GM12801 (cell line): ENCODE data around the gene ZBTB17.

ENCODE experiments used
- TF ChIP-seq, protein P1 (sequence below): IDR thresholded peaks from one replicate; pipeline ENCODE4 v1.5.1; 2011; ENCODE audit warnings: control low read depth; ENCODE audit not compliant: insufficient read length; ENCODE audit errors: extremely low read depth

ZBTB17 gene

DNA sequence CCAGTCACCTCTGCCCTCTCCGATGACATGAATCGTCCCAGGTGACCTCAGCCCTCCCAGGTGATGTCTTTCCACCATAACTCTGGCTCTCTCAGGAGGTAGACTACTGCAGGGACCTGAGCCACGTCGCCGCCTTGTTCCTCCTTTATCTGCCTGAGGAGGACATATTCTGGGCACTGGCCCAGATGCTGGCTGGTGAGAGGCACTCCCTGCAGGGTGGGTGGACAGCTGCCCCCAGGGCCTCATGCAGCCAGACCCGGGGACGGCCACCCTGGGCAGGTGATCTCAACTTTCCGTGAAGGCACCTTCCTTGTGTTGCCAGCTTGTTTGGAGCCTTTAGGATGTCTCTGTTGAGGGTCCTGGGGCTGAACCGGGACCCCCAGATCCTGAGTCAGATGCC is 13.9 kb upstream of the ZBTB17 start:
- TF ChIP-seq, protein P1, sequence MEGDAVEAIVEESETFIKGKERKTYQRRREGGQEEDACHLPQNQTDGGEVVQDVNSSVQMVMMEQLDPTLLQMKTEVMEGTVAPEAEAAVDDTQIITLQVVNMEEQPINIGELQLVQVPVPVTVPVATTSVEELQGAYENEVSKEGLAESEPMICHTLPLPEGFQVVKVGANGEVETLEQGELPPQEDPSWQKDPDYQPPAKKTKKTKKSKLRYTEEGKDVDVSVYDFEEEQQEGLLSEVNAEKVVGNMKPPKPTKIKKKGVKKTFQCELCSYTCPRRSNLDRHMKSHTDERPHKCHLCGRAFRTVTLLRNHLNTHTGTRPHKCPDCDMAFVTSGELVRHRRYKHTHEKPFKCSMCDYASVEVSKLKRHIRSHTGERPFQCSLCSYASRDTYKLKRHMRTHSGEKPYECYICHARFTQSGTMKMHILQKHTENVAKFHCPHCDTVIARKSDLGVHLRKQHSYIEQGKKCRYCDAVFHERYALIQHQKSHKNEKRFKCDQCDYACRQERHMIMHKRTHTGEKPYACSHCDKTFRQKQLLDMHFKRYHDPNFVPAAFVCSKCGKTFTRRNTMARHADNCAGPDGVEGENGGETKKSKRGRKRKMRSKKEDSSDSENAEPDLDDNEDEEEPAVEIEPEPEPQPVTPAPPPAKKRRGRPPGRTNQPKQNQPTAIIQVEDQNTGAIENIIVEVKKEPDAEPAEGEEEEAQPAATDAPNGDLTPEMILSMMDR = no peak

DNA sequence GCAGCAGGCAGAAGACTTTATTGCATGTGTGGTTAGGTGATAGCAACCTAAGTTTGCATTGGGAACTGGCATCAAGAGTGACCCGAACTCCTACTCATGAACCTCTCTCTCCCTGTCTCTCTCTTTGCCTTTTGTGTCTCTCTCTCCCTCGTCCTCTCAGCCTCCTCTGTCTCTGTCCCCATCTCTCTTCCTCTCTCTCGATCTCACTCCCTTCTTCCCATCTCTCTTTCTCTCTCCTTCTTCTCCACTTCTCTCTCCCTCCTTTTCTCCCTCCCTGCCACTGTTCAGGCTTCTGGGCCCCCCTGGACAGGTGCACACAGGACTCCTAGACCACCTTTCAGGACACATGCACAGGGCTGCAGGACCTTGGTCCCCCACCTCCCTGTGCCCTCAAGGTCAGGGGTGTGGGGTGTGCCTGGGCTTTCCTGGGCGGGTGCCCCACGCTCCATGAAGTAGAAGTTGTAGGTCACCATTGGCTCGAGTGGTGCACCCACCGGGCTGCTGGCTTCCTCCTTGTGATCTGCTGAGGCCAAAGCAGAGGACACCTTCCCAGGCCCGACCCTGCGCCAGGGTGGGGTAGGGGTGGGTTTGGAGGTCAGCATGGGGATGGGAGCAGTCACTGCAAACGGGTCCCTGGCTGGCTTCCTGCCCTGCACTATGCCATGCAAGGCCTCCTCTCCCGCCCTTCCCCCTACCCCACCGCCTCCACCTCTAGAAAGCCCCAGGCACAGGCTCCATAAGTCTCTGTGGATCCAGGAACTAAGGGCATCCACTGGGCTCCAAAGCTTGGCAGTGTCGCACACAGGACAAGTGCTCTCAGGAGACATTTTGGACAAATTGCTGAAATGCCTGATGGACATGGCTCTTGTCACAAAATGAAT is 13.2 kb upstream of the ZBTB17 start:
- TF ChIP-seq, protein P1 = no peak

DNA sequence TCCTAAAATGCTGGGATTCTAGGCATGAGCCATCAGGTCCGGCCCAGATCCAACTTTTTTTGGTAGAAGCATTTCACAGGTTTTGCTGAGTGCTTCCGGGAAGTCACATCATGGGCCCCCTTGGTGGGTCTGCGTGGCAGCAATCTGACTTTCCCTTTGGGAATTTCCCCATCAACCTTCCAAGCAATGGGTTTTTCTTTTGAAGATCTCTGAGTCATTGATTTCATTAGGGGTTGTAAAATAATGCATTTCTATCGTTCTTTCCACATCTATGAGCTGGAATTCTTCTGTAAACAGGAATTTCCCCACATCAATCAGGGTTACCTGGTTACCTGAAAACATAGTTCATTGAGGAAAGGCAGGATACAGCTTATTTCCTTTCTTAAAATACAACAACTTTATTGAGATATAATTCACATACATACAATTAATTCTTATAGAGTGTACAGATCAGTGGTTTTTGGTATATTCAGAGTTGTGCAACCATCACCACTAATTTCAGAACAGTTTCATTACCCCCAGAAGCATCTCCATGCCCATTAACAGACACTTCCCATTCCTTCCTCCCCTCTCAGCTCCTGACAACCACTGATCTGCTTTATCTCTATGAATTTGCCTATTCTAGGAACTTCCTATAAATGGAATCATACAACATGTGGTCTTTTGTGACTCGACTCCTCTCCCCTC is 9.9 kb upstream of the ZBTB17 start:
- TF ChIP-seq, protein P1 = no peak

DNA sequence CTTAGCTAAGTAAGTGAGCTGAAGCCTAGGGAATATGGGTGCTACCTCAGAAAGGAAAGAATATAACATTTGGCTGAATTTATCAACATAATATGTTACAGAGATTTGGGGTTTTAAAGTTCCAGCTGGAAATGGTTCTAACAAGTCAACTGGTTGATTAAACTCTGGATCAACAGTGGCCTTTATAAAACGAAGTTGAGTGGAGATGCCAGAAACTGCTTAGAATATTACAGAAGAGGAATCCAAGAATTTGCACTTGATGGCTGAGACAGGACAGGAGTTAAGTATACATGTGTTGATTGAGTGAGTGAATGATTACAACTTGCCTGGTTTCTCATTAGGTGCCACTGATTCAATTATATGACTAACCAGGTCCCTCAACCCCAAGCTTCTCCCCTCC is 7.4 kb upstream of the ZBTB17 start:
- TF ChIP-seq, protein P1 = no peak

DNA sequence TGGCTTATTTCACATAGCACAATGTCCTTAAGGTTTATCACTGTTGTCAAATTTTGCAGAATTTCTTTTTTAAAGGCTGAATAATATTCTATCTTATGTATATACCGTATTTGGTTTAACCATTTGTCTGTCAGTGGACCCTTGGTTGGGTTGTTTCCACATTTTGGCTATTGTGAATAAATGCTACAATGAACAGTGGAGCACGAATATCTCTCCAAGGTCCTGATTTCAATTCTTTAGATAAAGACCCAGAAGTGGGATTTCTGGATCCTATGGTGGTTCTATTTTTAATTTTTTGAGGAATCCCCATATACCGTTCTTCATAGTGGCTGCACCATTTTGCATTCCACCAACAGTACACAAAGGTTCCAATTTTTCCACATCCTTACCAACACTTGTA is 5.8 kb upstream of the ZBTB17 start:
- TF ChIP-seq, protein P1 = no peak

DNA sequence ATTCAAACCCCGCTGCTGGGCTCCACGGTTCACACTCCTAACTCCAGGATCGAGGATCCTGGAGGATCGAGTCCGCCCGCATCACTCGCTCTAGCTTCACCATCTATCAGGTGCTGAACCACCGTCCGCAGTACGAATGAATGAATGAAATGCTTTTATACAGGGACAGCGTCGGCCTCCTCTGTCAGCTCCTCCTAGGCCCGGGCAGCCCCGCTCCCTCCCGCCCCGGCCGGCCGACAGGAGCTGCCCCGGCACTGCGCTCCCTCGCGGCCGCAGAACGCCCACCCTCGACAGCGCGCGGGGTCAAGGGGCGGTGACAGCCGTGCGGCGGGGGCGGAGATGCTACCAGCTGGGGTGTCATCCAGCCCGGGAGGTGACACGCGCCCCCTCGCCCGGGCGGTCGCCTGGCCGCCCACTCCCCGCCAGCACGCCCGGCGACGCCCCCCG is 520 bp downstream of the ZBTB17 start:
- TF ChIP-seq, protein P1 = no peak

DNA sequence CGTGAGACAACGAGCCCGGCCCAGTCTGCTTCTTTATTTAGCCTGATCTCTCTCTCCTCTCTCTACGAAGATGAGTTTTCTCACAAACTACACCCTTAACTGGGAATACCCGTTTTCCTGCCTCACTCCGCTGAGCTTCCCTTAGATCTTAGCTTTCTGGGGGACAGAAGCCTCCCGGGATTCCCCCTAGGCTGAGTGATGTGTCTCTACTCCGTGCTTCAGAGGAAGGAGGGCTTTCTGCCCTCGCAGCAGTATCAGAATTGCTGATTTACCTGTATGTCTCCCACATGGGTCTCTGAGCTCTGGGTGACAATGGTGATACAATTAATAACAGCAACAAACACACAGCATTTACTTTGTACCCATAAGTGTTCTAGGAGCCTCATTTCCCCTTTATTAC is 1.0 kb downstream of the ZBTB17 start:
- TF ChIP-seq, protein P1 = no peak
